Vagina (tissue), 2 donors: ENCODE measurements around the gene C1QTNF6. TPM values are rescaled to one million over a fixed set of nuclear protein-coding genes. Genes with fewer than 3 reads are reported as not detected.
"Not testable (repeated sequence)": the region's sequence is repeated elsewhere in the genome, so short reads cannot be mapped to it uniquely, and the experiment has no call there.

Source experiments
- DNase-seq, 2 donors: peaks; one replicate each; pipeline ENCODE4 v3.0.0-alpha.2; 2017; ENCODE audit errors: extremely low spot score in 2 of 2
- H3K27ac ChIP-seq: fragments of 200-600 bp; sonication (generic); one replicate; pipeline ENCODE4 v1.5.1; 2019
- H3K27me3 ChIP-seq: fragments of 200-600 bp; sonication (generic); one replicate; pipeline ENCODE4 v1.5.1; 2019
- H3K36me3 ChIP-seq, 2 donors: fragments of 200-600 bp; sonication (generic); one replicate each; pipeline ENCODE4 v1.5.1; 2017 to 2019
- H3K4me1 ChIP-seq: fragments of 200-600 bp; sonication (generic); one replicate; pipeline ENCODE4 v1.5.1; 2019
- H3K4me3 ChIP-seq, 2 donors: fragments of 200-600 bp; sonication (generic); 1 replicate in 1 of 2; 2 replicates in 1 of 2; pipeline ENCODE4 v1.5.1; 2016 to 2019
- H3K9me3 ChIP-seq: fragments of 200-600 bp; sonication (generic); one replicate; pipeline ENCODE4 v1.5.1; 2019
- CTCF ChIP-seq, 3 experiments: fragments of 450-650 bp in 2 of 3; fragments of 200-600 bp in 1 of 3; sonication (generic) in 1 of 3; IDR thresholded peaks; one replicate each; pipeline ENCODE4 v1.5.1; 2017 to 2019; ENCODE audit warnings: antibody characterized with exemption in 3 of 3, mild to moderate bottlenecking in 2 of 3, moderate library complexity in 2 of 3
- POLR2A ChIP-seq, 2 donors: fragments of 450-650 bp; IDR thresholded peaks; one replicate each; pipeline ENCODE4 v1.6.1; 2017; ENCODE audit warnings: antibody characterized with exemption in 2 of 2, mild to moderate bottlenecking in 2 of 2, moderate library complexity in 2 of 2
- POLR2AphosphoS5 ChIP-seq, 2 donors: sonication (generic); formaldehyde crosslinking; IDR thresholded peaks; one replicate each; pipeline ENCODE4 v1.9.0; 2017; ENCODE audit warnings: antibody characterized with exemption in 2 of 2, mild to moderate bottlenecking in 2 of 2, low read depth in 1 of 2; ENCODE audit not compliant: insufficient read depth in 1 of 2
- intact Hi-C: fragments of 100-400 bp; cut with DNase I; formaldehyde crosslinking; loops from one replicate; pipeline ENCODE4 v1.15.1; 2023
- total RNA-seq: library from RNA; depleted of rRNA; stranded (reverse); fragments of >200 nt; gene quantifications from one replicate; pipeline ENCODE4 v1.2.3, GENCODE V29; 2016

Gene C1QTNF6
- 4.9 TPM for total RNA-seq

- no peaks in the 10 kb centered on the region for H3K27me3 ChIP-seq
- TF ChIP-seq POLR2A (IDR thresholded peaks at IDR 0.05) (no peak), CTCF (IDR thresholded peaks at IDR 0.05) (no peak), POLR2AphosphoS5 (IDR thresholded peaks at IDR 0.05; ENCODE audit: insufficient read depth in 1 of 2, low read depth in 1 of 2) (peak in 1 of 2 donors; percentile 76)
- H3K36me3 ChIP-seq: no peaks in the 10 kb centered on the region
- DNase-seq: no peak
- intact Hi-C loops: no loop called here
- peak within 1 kb of the TSS; percentile 90 for H3K27ac ChIP-seq
- peak within 1 kb of the TSS; percentile 31 to 50 for H3K4me3 ChIP-seq
- no peaks in the 10 kb centered on the region for H3K9me3 ChIP-seq
- H3K4me1 ChIP-seq: peaks cover 66% of the 10 kb centered on the region
These were observed at the start of gene C1QTNF6 for GRCh38 chr22:37187891-37188761. TSS of gene C1QTNF6 (minus strand) at chr22:37188247. CDS start at chr22:37188213, 34 bp downstream.

GRCh38 chr22:37235897-37236607 is 48.0 kb upstream of the C1QTNF6 start:
- no peak overlapping the region for H3K4me3 ChIP-seq
- no peak overlapping the region for H3K27ac ChIP-seq
- no peaks in the 10 kb centered on the region for H3K4me1 ChIP-seq
- intact Hi-C loops: no loop called here
- H3K36me3 ChIP-seq: no peaks in the 10 kb centered on the region
- DNase-seq: no peak
- H3K27me3 ChIP-seq: no peaks in the 10 kb centered on the region
- no peak for TF ChIP-seq CTCF (IDR thresholded peaks at IDR 0.05)
- no peak for TF ChIP-seq POLR2AphosphoS5 (IDR thresholded peaks at IDR 0.05; ENCODE audit: insufficient read depth in 1 of 2, low read depth in 1 of 2)
- TF ChIP-seq POLR2A (IDR thresholded peaks at IDR 0.05): no peak
- no peaks in the 10 kb centered on the region for H3K9me3 ChIP-seq

GRCh38 chr22:37234736-37235711 is 47.0 kb upstream of the C1QTNF6 start:
- TF ChIP-seq POLR2A (IDR thresholded peaks at IDR 0.05) (no peak), CTCF (IDR thresholded peaks at IDR 0.05) (no peak), POLR2AphosphoS5 (IDR thresholded peaks at IDR 0.05; ENCODE audit: insufficient read depth in 1 of 2, low read depth in 1 of 2) (no peak)
- intact Hi-C loops: no loop called here
- no peak overlapping the region for H3K27ac ChIP-seq
- no peak for DNase-seq
- no peaks in the 10 kb centered on the region for H3K4me1 ChIP-seq
- H3K4me3 ChIP-seq: no peak overlapping the region
- H3K27me3 ChIP-seq: no peaks in the 10 kb centered on the region
- no peaks in the 10 kb centered on the region for H3K36me3 ChIP-seq
- no peaks in the 10 kb centered on the region for H3K9me3 ChIP-seq

- DNase-seq: no peak
- no peaks in the 10 kb centered on the region for H3K27me3 ChIP-seq
- no peaks in the 10 kb centered on the region for H3K36me3 ChIP-seq
- peaks cover 9% of the 10 kb centered on the region for H3K4me1 ChIP-seq
- H3K27ac ChIP-seq: no peak overlapping the region
- TF ChIP-seq POLR2AphosphoS5 (IDR thresholded peaks at IDR 0.05; ENCODE audit: insufficient read depth in 1 of 2, low read depth in 1 of 2): no peak
- no peak for TF ChIP-seq POLR2A (IDR thresholded peaks at IDR 0.05)
- TF ChIP-seq CTCF (IDR thresholded peaks at IDR 0.05): no peak
- H3K9me3 ChIP-seq: no peaks in the 10 kb centered on the region
- no peak overlapping the region for H3K4me3 ChIP-seq
- intact Hi-C loops: no loop called here
These were observed 45.9 kb upstream of the C1QTNF6 start for GRCh38 chr22:37233751-37234631.

GRCh38 chr22:37233371-37233750 is 45.3 kb upstream of the C1QTNF6 start:
- H3K27ac ChIP-seq, intact Hi-C loops, H3K27me3 ChIP-seq, DNase-seq, H3K36me3 ChIP-seq, H3K4me3 ChIP-seq, H3K9me3 ChIP-seq: not testable (repeated sequence)
- peaks cover 16% of the 10 kb centered on the region for H3K4me1 ChIP-seq
